Measurements from ENCODE around the gene MCC. TPM values are rescaled to one million over a fixed set of nuclear protein-coding genes. Genes with fewer than 3 reads are reported as not detected.

The MCC gene
- total RNA-seq, 1 experiment from 2014 or later: 7.6 TPM

DNA sequence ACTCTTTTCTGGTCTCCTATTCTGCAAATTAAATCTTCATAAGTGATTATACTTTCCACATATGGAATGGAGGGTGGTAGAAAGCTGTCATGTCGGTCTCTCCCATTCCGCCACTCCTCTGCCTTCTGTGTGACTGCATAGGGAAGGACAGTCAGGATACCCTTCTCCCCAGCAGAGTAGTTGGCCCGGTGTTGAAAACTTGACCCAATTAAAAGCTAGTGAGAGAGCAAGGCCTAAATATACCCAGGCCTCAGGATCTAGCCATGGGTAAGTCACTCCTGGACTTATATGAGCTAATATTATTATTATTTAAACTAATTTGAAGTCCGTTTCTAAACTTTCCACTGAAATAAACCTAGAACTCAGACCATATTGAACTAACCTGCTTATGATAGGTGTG is 248.2 kb downstream of the MCC start:
- Histone ChIP-seq H2BK15ac (ENCODE audit: low read depth, low read length) (no peak overlapping the region), H2AFZ (ENCODE audit: low read length) (no peak overlapping the region), H4K5ac (ENCODE audit: insufficient read length, low read depth, low read length) (no peak overlapping the region), H3T11ph (ENCODE audit: low read length) (no peak overlapping the region), H3K9me3 (ENCODE audit: control insufficient read depth, low read depth, low read length) (no peaks in the 10 kb centered on the region), H3K56ac (ENCODE audit: insufficient read length, low read depth, low read length) (no peak overlapping the region), H2AK5ac (ENCODE audit: insufficient read length, low read length) (no peak overlapping the region), H3K4ac (ENCODE audit: low read depth, low read length) (no peak overlapping the region), H3K23ac (ENCODE audit: insufficient read length, low read depth, low read length) (no peak overlapping the region), H3K79me1 (ENCODE audit: insufficient read depth, low read depth, low read length, poor library complexity, severe bottlenecking) (no peaks in the 10 kb centered on the region), H3K18ac (ENCODE audit: insufficient read length, low read depth, low read length) (no peak overlapping the region), H2BK20ac (ENCODE audit: low read depth, low read length, poor library complexity, severe bottlenecking) (no peak overlapping the region), H3K79me2 (ENCODE audit: insufficient read depth, low read length) (peaks cover 5% of the 10 kb centered on the region; the same call in 1 of the 2 replicates), H3K4me1 (ENCODE audit: insufficient read depth, low read length) (peaks cover 16% of the 10 kb centered on the region; the same call in 1 of the 2 replicates), H2BK120ac (ENCODE audit: low read depth, low read length, poor library complexity, severe bottlenecking) (no peak overlapping the region), H4K20me1 (ENCODE audit: control insufficient read depth, insufficient read depth, insufficient read length) (no peaks in the 10 kb centered on the region), H3K23me2 (ENCODE audit: insufficient read length, low read depth, low read length, poor library complexity, severe bottlenecking) (no peaks in the 10 kb centered on the region), H3K27ac (ENCODE audit: insufficient read length, low read depth, low read length) (no peak overlapping the region), H2BK12ac (ENCODE audit: insufficient read length, low read depth, low read length) (no peak overlapping the region), H3K14ac (ENCODE audit: insufficient read depth, low read length) (no peak overlapping the region), H4K91ac (ENCODE audit: insufficient read length, low read depth, low read length) (no peak overlapping the region), H2BK5ac (ENCODE audit: insufficient read length, low read length) (no peak overlapping the region), H4K8ac (replicated peaks; ENCODE audit: insufficient read length, low read depth, low read length) (no peak overlapping the region), H3K27me3 (ENCODE audit: insufficient read depth, low read length) (no peaks in the 10 kb centered on the region), H3K9ac (ENCODE audit: extremely low read depth, insufficient read length, low read length) (no peak overlapping the region), H3K4me2 (ENCODE audit: insufficient read depth, insufficient read length, low read length) (no peak overlapping the region)
- no peaks in the 10 kb centered on the region for H3K27me3 Mint-ChIP-seq (ENCODE audit: low read depth)
- H3K4me1 Mint-ChIP-seq: peaks cover 35 to 40% of the 10 kb centered on the region in 2 experiments
- no peak overlapping the region; a peak in 1 of 7 replicates for H3K27ac Mint-ChIP-seq
- DNase-seq: no peak
- no CpG with 5 or more reads among the region's 4 CpGs for WGBS (ENCODE audit: extremely low coverage, insufficient read length, low lambda C conversion rate)
- H3K4me3 Mint-ChIP-seq: no peak overlapping the region
- H3K9me3 Mint-ChIP-seq: no peaks in the 10 kb centered on the region; a peak in 1 of 5 replicates
- peaks cover 0 to 4% (median 4%) of the 10 kb centered on the region in 3 experiments; a peak in 2 of 7 replicates for H3K36me3 Mint-ChIP-seq (ENCODE audit: insufficient read depth in 1 of 3, low read depth in 3 of 3)
- TF ChIP-seq CTCF (conservative IDR thresholded peaks at IDR 0.05): no peak

Data from H9 (cell line).